ENCODE measurements around the gene RPE65. TPM values are rescaled to one million over a fixed set of nuclear protein-coding genes. Genes with fewer than 3 reads are reported as not detected.

Gene RPE65
- polyA plus RNA-seq, 1 donor (not counting 4 experiments of a cell fraction or from before 2014, with no cell fraction given) = not detected

DNA sequence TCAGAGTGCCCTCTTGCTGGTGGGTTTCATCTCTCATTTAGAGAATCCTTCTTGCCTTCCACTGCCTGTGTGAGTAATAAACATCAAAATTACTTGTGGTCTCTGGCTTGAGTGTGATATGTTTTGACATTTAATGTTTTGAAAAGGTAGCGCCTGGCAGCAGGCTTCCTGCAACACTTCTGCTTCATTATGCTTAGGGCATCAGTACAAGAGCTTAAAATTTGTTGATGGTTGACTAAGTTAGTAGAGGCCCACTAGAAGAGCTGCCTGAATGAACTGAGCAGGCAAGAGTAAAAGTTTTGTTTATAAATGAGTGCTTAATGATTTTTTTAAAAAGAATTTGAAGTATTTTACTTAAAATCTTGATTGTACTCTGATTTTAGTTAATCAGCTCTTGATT, 6.4 kb upstream of the RPE65 start:
- H3K9me3 ChIP-seq (ENCODE audit: control insufficient read depth, low read depth, low read length) = no peaks in the 10 kb centered on the region
- H3K9me1 ChIP-seq (ENCODE audit: control insufficient read depth, extremely low read depth, insufficient read depth, low read length) = no peaks in the 10 kb centered on the region
- no peak overlapping the region for H3K4me3 ChIP-seq (ENCODE audit: control insufficient read depth in 2 of 3, extremely low read depth in 1 of 3, insufficient read depth in 2 of 3, low read depth in 1 of 3, low read length in 3 of 3)
- no peak for TF ChIP-seq EZH2 (IDR thresholded peaks at IDR 0.05; ENCODE audit: low read length)
- TF ChIP-seq, protein P1, sequence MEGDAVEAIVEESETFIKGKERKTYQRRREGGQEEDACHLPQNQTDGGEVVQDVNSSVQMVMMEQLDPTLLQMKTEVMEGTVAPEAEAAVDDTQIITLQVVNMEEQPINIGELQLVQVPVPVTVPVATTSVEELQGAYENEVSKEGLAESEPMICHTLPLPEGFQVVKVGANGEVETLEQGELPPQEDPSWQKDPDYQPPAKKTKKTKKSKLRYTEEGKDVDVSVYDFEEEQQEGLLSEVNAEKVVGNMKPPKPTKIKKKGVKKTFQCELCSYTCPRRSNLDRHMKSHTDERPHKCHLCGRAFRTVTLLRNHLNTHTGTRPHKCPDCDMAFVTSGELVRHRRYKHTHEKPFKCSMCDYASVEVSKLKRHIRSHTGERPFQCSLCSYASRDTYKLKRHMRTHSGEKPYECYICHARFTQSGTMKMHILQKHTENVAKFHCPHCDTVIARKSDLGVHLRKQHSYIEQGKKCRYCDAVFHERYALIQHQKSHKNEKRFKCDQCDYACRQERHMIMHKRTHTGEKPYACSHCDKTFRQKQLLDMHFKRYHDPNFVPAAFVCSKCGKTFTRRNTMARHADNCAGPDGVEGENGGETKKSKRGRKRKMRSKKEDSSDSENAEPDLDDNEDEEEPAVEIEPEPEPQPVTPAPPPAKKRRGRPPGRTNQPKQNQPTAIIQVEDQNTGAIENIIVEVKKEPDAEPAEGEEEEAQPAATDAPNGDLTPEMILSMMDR (optimal IDR thresholded peaks at IDR 0.05 in 1 of 3, IDR thresholded peaks at IDR 0.05 in 1 of 3, conservative IDR thresholded peaks at IDR 0.05 in 1 of 3; ENCODE audit: extremely low read depth in 1 of 3, insufficient read depth in 2 of 3, low read length in 3 of 3) = no peak
- no peak overlapping the region for H3K4me2 ChIP-seq (ENCODE audit: control insufficient read depth, extremely low read depth, insufficient read depth, low read depth, low read length)
- H3K79me2 ChIP-seq (ENCODE audit: control insufficient read depth, insufficient read depth, low read length) = no peaks in the 10 kb centered on the region
- H3K4me1 ChIP-seq (ENCODE audit: control insufficient read depth, extremely low read depth, insufficient read depth, low read length) = peaks cover 24% of the 10 kb centered on the region
- H3K36me3 ChIP-seq (ENCODE audit: control insufficient read depth in 2 of 2, extremely low read depth in 1 of 2, insufficient read depth in 2 of 2, low read length in 2 of 2) = no peaks in the 10 kb centered on the region
- H2AFZ ChIP-seq (ENCODE audit: control insufficient read depth, low read length) = no peak overlapping the region
- dilution Hi-C loops (cut with MboI; ENCODE audit: extremely low pct_ligation_motif_present, low sequenced_read_pairs) = no loop called here
- FAIRE-seq (no peak), DNase-seq (ENCODE audit: low read depth, low spot score) (no peak)
- H3K27me3 ChIP-seq (ENCODE audit: control insufficient read depth, extremely low read depth, insufficient read depth, low read length) = no peaks in the 10 kb centered on the region
- H4K20me1 ChIP-seq (ENCODE audit: control insufficient read depth, extremely low read depth, insufficient read depth, low read length) = no peaks in the 10 kb centered on the region
- H3K9ac ChIP-seq (ENCODE audit: control insufficient read depth, extremely low read depth, insufficient read depth, low read length) = no peak overlapping the region
- no peak overlapping the region for H3K27ac ChIP-seq (ENCODE audit: control insufficient read depth, insufficient read depth, low read length)

DNA sequence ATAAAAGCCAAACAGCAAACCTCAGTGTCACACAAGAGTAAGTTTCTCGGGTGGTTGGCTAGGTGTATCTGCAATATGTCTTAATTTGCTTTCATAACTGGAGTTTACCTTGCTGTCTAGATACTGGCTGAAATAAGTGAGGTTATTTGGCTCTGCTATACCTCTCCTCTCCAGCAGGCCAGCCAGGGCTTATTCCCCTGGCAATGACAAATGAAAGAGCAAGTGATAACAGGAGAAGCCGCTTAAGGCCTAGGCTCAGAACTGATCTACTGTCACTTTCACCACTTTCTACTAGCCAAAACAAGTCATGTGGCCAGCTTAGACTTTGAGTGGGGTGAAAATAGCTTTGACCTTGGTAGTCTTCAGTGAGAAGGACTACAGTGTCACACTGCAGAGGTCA, 4.8 kb upstream of the RPE65 start:
- Histone ChIP-seq H3K4me3 (ENCODE audit: control insufficient read depth in 2 of 3, extremely low read depth in 1 of 3, insufficient read depth in 2 of 3, low read depth in 1 of 3, low read length in 3 of 3) (no peak overlapping the region), H3K79me2 (ENCODE audit: control insufficient read depth, insufficient read depth, low read length) (no peaks in the 10 kb centered on the region), H3K36me3 (ENCODE audit: control insufficient read depth in 2 of 2, extremely low read depth in 1 of 2, insufficient read depth in 2 of 2, low read length in 2 of 2) (no peaks in the 10 kb centered on the region), H3K27me3 (ENCODE audit: control insufficient read depth, extremely low read depth, insufficient read depth, low read length) (no peaks in the 10 kb centered on the region), H3K9me3 (ENCODE audit: control insufficient read depth, low read depth, low read length) (no peaks in the 10 kb centered on the region), H3K9ac (ENCODE audit: control insufficient read depth, extremely low read depth, insufficient read depth, low read length) (no peak overlapping the region), H3K9me1 (ENCODE audit: control insufficient read depth, extremely low read depth, insufficient read depth, low read length) (no peaks in the 10 kb centered on the region), H3K27ac (ENCODE audit: control insufficient read depth, insufficient read depth, low read length) (no peak overlapping the region), H3K4me1 (ENCODE audit: control insufficient read depth, extremely low read depth, insufficient read depth, low read length) (peaks cover 24% of the 10 kb centered on the region), H2AFZ (ENCODE audit: control insufficient read depth, low read length) (no peak overlapping the region), H3K4me2 (ENCODE audit: control insufficient read depth, extremely low read depth, insufficient read depth, low read depth, low read length) (peak overlapping the region; percentile 50), H4K20me1 (ENCODE audit: control insufficient read depth, extremely low read depth, insufficient read depth, low read length) (no peaks in the 10 kb centered on the region)
- TF ChIP-seq, protein P1 (optimal IDR thresholded peaks at IDR 0.05 in 1 of 3, IDR thresholded peaks at IDR 0.05 in 1 of 3, conservative IDR thresholded peaks at IDR 0.05 in 1 of 3; ENCODE audit: extremely low read depth in 1 of 3, insufficient read depth in 2 of 3, low read length in 3 of 3) = peak; percentile 26 to 60 (median 42)
- TF ChIP-seq EZH2 (IDR thresholded peaks at IDR 0.05; ENCODE audit: low read length) = no peak
- dilution Hi-C loops (cut with MboI; ENCODE audit: extremely low pct_ligation_motif_present, low sequenced_read_pairs) = no loop called here
- DNase-seq (ENCODE audit: low read depth, low spot score) (no peak), FAIRE-seq (peak; percentile 94)
